ENCODE results near the gene TMEM52. TPM values are rescaled to one million over a fixed set of nuclear protein-coding genes. Genes with fewer than 3 reads are reported as not detected.

TMEM52 gene
- total and polyA plus RNA-seq, 2 of the 8 experiments (the other 6 are each of a cell fraction or from before 2014, with no cell fraction given), result 14.6 to 30.2 TPM

GRCh38 chr1:1954015-1954414, 34.9 kb upstream of the TMEM52 start (continued):
- TF ChIP-seq EZH2 (IDR thresholded peaks at IDR 0.05; ENCODE audit: low read depth, low read length, severe bottlenecking) (no peak), BCL11A (IDR thresholded peaks at IDR 0.05; ENCODE audit: low read depth in 2 of 2, low read length in 2 of 2) (no peak)

Data from H1 (cell line).